Mesodermal cell (in vitro differentiated cells): ENCODE measurements around the gene TMEFF2.

ENCODE experiments used
- H3K27ac ChIP-seq: 2 replicates; pipeline ENCODE4 v1.7.0; 2013; ENCODE audit warnings: mild to moderate bottlenecking, low read depth, low read length, moderate library complexity; ENCODE audit not compliant: severe bottlenecking
- H3K36me3 ChIP-seq: 2 replicates; pipeline ENCODE4 v1.7.1; 2013; ENCODE audit warnings: mild to moderate bottlenecking, low read length, moderate library complexity; ENCODE audit not compliant: control insufficient read depth, insufficient read depth
- H3K4me1 ChIP-seq: one replicate; pipeline ENCODE4 v1.7.1; 2013; ENCODE audit warnings: mild to moderate bottlenecking, low read length; ENCODE audit not compliant: insufficient read depth, control insufficient read depth, poor library complexity, severe bottlenecking
- H3K4me3 ChIP-seq: 2 replicates; pipeline ENCODE4 v1.7.0; 2013; ENCODE audit warnings: low read length, control low read depth, mild to moderate bottlenecking; ENCODE audit not compliant: insufficient read depth, poor library complexity, severe bottlenecking; ENCODE audit errors: extremely low read depth
- H3K9me3 ChIP-seq: 2 replicates; pipeline ENCODE4 v1.7.1; 2013; ENCODE audit warnings: mild to moderate bottlenecking, low read length, moderate library complexity; ENCODE audit not compliant: control insufficient read depth
- WGBS, 2 experiments: methylation state at CpG; one replicate each; pipeline ENCODE4 v1.1.5; 2013; ENCODE audit warnings: missing lambda C conversion rate in 2 of 2; ENCODE audit not compliant: insufficient coverage in 2 of 2; 5-methylcytosine and 5-hydroxymethylcytosine counted together

TMEFF2 gene

DNA sequence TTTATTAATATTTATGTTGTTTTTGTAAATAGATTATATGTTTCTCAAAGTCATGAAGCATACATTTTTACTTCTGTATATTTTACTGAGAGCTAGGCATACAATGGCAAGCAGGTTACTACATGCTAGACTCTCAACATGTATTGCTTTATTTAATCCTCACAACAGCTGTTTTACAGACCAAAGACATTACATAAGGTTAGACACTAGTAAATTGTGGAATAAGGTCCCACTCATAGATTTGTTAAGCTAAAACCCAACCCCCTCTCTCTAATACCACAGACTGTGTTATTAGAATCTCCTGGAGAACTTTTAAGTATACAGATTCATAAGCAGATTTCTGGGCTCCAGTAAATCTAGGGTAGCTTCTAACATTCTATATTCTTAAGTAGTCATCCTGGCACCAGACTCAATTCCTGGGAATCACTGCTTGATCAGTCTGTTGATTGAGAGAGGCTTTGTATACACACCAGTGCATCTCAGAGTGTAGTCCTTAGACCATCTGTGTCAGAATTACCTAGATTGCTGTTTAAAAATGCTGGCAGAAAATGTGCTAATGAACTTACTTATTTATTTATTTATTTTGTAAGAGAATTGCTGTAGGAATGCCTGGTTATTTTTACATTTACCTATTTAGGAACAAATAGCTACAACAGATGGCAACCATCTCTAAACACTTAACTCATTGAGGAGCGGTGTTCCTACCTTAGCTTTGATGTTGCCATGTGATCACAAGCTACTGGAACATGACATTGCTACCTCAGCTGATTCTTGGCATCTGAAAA lies 194.3 kb downstream of the TMEFF2 start:
- 75 to 83% methylated on average over 1 of the region's 1 CpG for WGBS, 2 experiments
- H3K9me3 ChIP-seq: no peaks in the 10 kb centered on the region
- no peak overlapping the region for H3K4me3 ChIP-seq
- H3K27ac ChIP-seq: no peak overlapping the region
- H3K4me1 ChIP-seq: no peaks in the 10 kb centered on the region
- H3K36me3 ChIP-seq: no peaks in the 10 kb centered on the region

DNA sequence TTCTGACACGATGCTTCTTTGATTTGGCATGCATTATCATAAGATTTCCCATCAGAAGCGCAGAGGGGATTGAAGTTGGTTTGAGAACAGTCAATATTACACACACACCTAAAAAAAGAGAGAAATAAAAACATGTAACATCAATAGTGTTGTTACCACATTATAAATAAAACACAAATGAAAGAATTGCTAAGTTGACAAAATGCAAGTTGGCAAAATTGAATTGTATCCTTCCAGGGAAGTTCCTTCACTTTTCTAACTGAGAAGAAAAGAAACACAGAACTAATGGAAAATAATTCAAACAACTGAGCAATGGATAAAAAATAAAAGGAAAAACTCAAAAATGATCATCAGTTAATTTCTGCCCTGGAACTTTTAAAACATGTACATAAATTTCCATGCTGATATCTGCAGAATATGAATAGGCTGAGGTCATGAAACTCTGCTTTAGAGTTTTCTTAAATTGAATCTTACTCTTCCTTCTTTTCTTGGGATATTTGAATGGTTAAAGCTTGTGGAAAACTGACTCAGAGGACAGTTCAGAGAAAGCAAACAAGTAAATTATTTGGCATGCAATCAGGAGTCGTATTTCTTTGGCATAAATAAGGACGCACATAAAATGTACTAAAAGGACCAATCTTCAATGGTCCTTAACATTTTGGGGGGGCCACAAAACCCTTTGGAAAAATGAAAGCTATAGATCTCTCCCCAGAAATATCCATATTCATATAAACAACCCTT lies 195.5 kb downstream of the TMEFF2 start:
- Histone ChIP-seq H3K27ac (no peak overlapping the region), H3K36me3 (no peaks in the 10 kb centered on the region), H3K4me1 (no peaks in the 10 kb centered on the region), H3K4me3 (no peak overlapping the region), H3K9me3 (no peaks in the 10 kb centered on the region)
- WGBS, 2 experiments: 100% methylated on average over 2 to 3 of the region's 4 CpGs

- Histone ChIP-seq H3K9me3 (no peaks in the 10 kb centered on the region), H3K36me3 (no peaks in the 10 kb centered on the region), H3K4me1 (no peaks in the 10 kb centered on the region), H3K4me3 (no peak overlapping the region), H3K27ac (no peak overlapping the region)
- 38 to 57% methylated on average over 1 of the region's 2 CpGs for WGBS, 2 experiments
Observed at GRCh38 chr2:191995285-191995684, 199.4 kb downstream of the TMEFF2 start.

DNA sequence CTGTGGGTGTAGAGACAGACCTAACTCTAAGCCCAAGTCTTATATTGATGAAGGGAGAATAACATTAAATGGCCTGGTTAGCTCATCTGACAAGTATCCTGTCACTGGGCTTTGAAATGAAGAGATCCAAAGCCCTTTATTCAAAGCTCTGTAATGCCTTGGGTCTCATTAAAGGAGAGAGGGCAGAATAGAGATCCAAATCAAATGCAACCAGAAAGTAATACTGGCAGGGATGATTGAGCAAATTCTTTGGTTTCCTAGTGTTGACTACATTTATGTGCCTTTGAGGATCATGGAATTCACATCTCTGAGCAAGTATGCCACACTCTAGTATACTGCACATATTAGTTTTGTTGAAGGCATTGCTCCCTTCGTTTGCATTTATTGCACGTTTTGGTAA lies 200.0 kb downstream of the TMEFF2 start:
- H3K27ac ChIP-seq: no peak overlapping the region
- no peaks in the 10 kb centered on the region for H3K36me3 ChIP-seq
- H3K4me3 ChIP-seq: no peak overlapping the region
- H3K9me3 ChIP-seq: no peaks in the 10 kb centered on the region
- whole genome bisulfite sequencing, 2 experiments: no CpG with 5 or more reads among the region's 2 CpGs
- H3K4me1 ChIP-seq: no peaks in the 10 kb centered on the region

- 90 to 100% methylated on average over 3 to 5 of the region's 5 CpGs for WGBS, 2 experiments
- H3K27ac ChIP-seq: no peak overlapping the region
- H3K36me3 ChIP-seq: no peaks in the 10 kb centered on the region
Observed at GRCh38 chr2:191991442-191991841, 203.3 kb downstream of the TMEFF2 start.

DNA sequence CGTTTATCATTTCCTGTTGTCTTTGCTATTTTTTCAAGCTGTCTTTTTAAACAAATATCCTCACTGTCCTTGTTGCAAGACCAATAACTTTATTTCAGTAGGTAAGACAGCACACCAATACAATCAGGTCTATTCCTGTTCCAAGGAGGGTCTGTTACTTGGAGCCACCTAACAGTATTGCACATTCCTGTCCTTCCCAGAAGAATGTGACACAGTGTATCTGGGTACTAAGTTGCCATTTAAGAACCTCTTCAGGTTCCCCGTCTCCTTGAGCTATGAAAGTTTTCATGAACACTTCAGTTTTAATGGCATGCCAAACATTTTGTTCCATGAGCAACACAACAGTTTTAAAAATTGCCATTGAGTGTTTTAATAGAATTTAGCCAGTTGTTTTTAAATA lies 209.0 kb downstream of the TMEFF2 start:
- Histone ChIP-seq H3K27ac (no peak overlapping the region), H3K4me3 (no peak overlapping the region), H3K4me1 (no peaks in the 10 kb centered on the region), H3K9me3 (no peaks in the 10 kb centered on the region), H3K36me3 (no peaks in the 10 kb centered on the region)
- 93 to 100% methylated on average over 2 of the region's 2 CpGs for WGBS, 2 experiments

More at GRCh38 chr2:191991442-191991841, 203.3 kb downstream of the TMEFF2 start:
- Histone ChIP-seq H3K4me1 (no peaks in the 10 kb centered on the region), H3K4me3 (no peak overlapping the region), H3K9me3 (no peaks in the 10 kb centered on the region)

GRCh38 chr2:191983591-191983990 lies 211.1 kb downstream of the TMEFF2 start:
- no CpG with 5 or more reads among the region's 1 CpG for WGBS, 2 experiments
- no peak overlapping the region for H3K4me3 ChIP-seq

DNA sequence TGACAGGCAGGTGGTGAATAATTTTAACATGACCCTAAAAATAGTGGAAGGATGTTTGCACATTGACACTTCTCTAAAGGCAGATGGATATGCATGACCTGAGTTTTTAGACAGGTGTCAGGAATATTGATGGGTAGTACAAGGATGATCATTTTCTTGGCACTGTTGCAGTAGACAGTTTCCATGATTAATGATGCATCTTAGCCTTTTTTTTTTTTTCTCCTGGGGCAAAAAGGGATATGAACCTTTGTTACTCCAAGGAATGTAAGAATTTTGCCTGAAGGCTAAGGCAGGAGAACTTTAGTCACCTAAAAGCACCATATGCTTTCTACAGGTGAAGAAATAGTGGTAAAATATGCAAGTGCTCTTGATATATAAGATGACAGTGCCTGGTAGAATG lies 211.5 kb downstream of the TMEFF2 start:
- no peaks in the 10 kb centered on the region for H3K4me1 ChIP-seq
- no peak overlapping the region for H3K27ac ChIP-seq
- H3K36me3 ChIP-seq: no peaks in the 10 kb centered on the region
- H3K4me3 ChIP-seq: no peak overlapping the region
- H3K9me3 ChIP-seq: no peaks in the 10 kb centered on the region

More at GRCh38 chr2:191983591-191983990, 211.1 kb downstream of the TMEFF2 start:
- H3K36me3 ChIP-seq: no peaks in the 10 kb centered on the region
- no peak overlapping the region for H3K27ac ChIP-seq
- no peaks in the 10 kb centered on the region for H3K4me1 ChIP-seq
- no peaks in the 10 kb centered on the region for H3K9me3 ChIP-seq

DNA sequence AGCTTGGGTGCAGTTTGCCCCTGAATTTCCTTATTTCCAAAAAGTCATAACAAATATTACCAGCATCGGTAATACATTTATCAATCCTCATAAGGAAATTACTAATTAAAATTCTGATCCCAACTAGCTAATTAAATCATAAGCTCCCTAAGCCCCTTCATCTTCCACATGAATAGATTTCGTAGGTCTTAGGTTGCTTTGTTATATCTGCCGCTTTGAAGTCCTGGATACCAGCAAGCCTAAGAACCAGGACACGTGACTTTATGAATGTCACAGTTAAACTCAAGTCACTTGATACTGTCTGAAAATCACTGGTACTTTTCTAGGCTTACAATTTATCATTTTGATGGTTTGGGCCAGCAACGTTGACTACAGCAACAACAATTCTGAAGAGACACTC lies 213.0 kb downstream of the TMEFF2 start:
- H3K4me1 ChIP-seq: no peaks in the 10 kb centered on the region
- no peak overlapping the region for H3K4me3 ChIP-seq
- no peak overlapping the region for H3K27ac ChIP-seq
- H3K9me3 ChIP-seq: no peaks in the 10 kb centered on the region
- 91 to 95% methylated on average over 4 of the region's 5 CpGs for WGBS, 2 experiments
- no peaks in the 10 kb centered on the region for H3K36me3 ChIP-seq

GRCh38 chr2:191980483-191980882 lies 214.2 kb downstream of the TMEFF2 start:
- Histone ChIP-seq H3K36me3 (no peaks in the 10 kb centered on the region), H3K4me1 (peaks cover 5% of the 10 kb centered on the region), H3K9me3 (no peaks in the 10 kb centered on the region), H3K4me3 (no peak overlapping the region), H3K27ac (no peak overlapping the region)
- WGBS, 2 experiments: 83 to 97% methylated on average over 2 to 3 of the region's 3 CpGs

GRCh38 chr2:191979221-191979730 lies 215.5 kb downstream of the TMEFF2 start:
- no peak overlapping the region for H3K27ac ChIP-seq
- H3K4me1 ChIP-seq: peaks cover 5% of the 10 kb centered on the region
- no peaks in the 10 kb centered on the region for H3K36me3 ChIP-seq
- H3K9me3 ChIP-seq: no peaks in the 10 kb centered on the region
- H3K4me3 ChIP-seq: no peak overlapping the region
- WGBS, 2 experiments: 80% methylated on average over 1 of the region's 2 CpGs; no CpG with 5 or more reads in 1 of the 2 experiments
